ENCODE results near the gene HCN1. TPM values are rescaled to one million over a fixed set of nuclear protein-coding genes. Genes with fewer than 3 reads are reported as not detected.

HCN1 gene
- total RNA-seq: not detected in 3 replicates

DNA sequence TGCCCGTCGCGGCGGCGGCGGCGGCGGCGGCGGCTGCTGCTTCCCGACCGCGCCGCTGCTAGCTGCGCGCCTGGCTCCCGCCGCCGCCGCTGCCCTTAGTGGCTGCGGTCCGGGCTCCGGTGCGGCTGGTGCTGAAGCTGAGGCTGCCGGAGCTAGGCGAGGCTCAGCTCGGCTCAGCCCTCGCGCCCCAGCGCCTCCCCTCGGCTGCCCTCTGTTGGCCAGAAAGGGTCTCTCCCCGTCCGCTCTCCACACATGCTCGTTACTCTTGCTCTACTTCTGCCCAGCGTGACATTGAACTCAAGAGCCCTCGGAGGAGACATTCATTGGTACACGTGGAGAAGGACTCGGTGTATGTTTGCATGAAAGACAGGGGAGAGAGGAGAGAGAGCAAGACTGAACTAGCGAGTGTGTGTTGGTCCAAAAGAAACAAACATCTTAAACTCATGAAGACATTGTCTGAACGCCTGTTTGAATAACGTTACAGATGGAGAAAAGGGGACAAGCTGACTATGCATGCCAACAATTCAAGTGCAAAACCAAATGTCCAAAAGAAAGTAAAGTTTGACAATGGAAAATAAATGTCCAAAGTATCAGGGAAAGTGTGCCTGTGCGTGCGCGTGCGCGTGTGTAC is at the start of gene HCN1:
Gene HCN1, minus strand, starts transcription at position 175 of the 631 bp plus-strand sequence.
- Mint-ChIP-seq H3K9me3 (no peaks in the 10 kb centered on the region), H3K4me3 (peak within 1 kb of the TSS; percentile 61), H3K27me3 (ENCODE audit: low read depth) (peaks cover 71% of the 10 kb centered on the region), H3K27ac (no peak within 1 kb of the TSS), H3K4me1 (peaks cover 6% of the 10 kb centered on the region), H3K36me3 (no peaks in the 10 kb centered on the region)
- TF ChIP-seq, protein P1, sequence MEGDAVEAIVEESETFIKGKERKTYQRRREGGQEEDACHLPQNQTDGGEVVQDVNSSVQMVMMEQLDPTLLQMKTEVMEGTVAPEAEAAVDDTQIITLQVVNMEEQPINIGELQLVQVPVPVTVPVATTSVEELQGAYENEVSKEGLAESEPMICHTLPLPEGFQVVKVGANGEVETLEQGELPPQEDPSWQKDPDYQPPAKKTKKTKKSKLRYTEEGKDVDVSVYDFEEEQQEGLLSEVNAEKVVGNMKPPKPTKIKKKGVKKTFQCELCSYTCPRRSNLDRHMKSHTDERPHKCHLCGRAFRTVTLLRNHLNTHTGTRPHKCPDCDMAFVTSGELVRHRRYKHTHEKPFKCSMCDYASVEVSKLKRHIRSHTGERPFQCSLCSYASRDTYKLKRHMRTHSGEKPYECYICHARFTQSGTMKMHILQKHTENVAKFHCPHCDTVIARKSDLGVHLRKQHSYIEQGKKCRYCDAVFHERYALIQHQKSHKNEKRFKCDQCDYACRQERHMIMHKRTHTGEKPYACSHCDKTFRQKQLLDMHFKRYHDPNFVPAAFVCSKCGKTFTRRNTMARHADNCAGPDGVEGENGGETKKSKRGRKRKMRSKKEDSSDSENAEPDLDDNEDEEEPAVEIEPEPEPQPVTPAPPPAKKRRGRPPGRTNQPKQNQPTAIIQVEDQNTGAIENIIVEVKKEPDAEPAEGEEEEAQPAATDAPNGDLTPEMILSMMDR (IDR thresholded peaks at IDR 0.05; ENCODE audit: unreplicated experiment): peak; percentile 65
- peak; percentile 71 to 92 for DNase-seq (ENCODE audit: low spot score in 2 of 2, unreplicated experiment in 2 of 2)

DNA sequence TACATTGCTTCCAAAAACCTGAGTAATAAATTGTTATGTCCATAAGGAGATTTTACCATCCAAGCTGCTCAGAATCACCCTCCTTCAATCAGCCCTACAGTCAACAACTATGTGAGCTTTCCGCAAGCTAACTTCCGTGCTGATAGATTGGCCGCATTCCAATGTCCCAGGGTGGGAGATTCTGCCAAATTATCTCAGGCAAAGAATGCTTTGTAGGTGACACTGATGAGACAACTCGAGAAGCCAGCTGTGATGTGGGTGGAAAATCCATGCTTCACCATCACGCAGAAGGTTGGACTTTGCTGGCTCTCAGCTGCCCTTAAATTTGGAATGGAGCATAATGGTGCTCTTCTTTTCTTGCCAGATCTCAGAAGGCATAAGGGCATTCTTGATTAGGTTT is 44.9 kb upstream of the HCN1 start:
- Mint-ChIP-seq H3K9me3 (peaks cover 11% of the 10 kb centered on the region), H3K4me1 (no peaks in the 10 kb centered on the region), H3K36me3 (no peaks in the 10 kb centered on the region), H3K27ac (no peak overlapping the region), H3K27me3 (ENCODE audit: low read depth) (no peaks in the 10 kb centered on the region), H3K4me3 (no peak overlapping the region)
- TF ChIP-seq, protein P1 (IDR thresholded peaks at IDR 0.05; ENCODE audit: unreplicated experiment): no peak
- no peak for DNase-seq (ENCODE audit: low spot score in 2 of 2, unreplicated experiment in 2 of 2)

DNA sequence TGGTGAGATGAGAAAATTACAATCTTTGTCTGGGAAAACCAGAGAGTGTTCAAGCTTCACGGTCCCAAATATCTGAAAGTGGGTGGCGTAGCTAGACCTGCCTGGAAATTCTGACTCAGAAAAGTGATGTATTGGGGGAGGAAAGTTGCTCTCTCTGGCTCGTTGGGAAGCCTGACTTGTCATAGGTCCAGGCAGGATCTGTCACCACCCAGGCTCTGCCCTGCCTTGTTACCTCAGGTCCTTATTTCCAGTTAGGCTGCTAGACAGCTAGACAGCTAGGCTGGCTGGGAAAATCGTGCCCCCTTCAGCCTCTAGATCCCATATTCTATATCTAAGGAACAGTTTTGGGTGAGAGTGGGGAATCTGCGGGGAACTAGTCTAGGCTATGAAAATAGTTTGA is 41.0 kb upstream of the HCN1 start:
- Mint-ChIP-seq H3K27me3 (ENCODE audit: low read depth) (no peaks in the 10 kb centered on the region), H3K9me3 (peaks cover 1% of the 10 kb centered on the region), H3K4me3 (no peak overlapping the region), H3K36me3 (no peaks in the 10 kb centered on the region), H3K4me1 (no peaks in the 10 kb centered on the region), H3K27ac (no peak overlapping the region)
- DNase-seq (ENCODE audit: low spot score in 2 of 2, unreplicated experiment in 2 of 2): no peak
- TF ChIP-seq, protein P1 (IDR thresholded peaks at IDR 0.05; ENCODE audit: unreplicated experiment): no peak

DNA sequence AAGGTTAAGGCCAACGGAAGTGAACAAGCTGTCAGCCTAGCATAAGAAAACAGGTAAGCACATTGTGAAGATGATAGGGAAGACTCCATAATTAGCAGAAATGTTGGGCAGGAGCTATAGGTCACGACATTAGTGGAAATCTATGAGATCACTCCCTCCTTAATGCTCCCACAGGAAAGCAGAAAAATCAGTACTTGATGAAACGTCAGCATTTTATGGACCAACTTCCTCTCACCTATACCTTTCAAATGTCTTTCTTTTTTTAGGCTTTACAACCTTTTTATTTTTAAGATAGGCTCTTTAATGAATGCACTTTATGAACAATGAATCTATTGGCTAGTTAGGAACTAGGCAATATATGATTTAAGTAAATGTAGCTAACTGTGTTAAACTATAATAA is 29.4 kb upstream of the HCN1 start:
- TF ChIP-seq, protein P1 (IDR thresholded peaks at IDR 0.05; ENCODE audit: unreplicated experiment): no peak
- H3K27ac Mint-ChIP-seq: no peak overlapping the region
- H3K9me3 Mint-ChIP-seq: no peaks in the 10 kb centered on the region
- no peaks in the 10 kb centered on the region for H3K36me3 Mint-ChIP-seq
- no peak for DNase-seq (ENCODE audit: low spot score in 2 of 2, unreplicated experiment in 2 of 2)
- H3K4me3 Mint-ChIP-seq: no peak overlapping the region
- no peaks in the 10 kb centered on the region for H3K4me1 Mint-ChIP-seq
- H3K27me3 Mint-ChIP-seq (ENCODE audit: low read depth): no peaks in the 10 kb centered on the region

DNA sequence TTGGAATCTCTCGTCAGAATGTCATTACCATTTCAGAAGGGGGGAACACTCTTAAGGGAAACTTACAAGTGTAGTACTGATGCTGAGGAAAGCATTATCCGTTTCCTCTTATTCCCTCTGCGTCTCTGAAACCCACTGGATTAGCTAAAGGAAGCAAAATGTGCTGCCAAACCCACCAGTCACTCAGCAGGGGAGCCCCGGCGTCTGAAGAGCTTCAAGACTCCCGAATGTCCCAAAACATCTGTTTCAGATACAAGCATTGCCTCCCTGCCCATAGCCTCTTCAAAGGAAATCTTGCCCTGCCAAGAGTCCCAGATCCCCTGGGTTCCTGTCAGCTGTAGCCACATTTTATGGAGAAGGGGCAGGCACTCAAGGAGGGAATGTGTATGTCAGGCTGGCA is 1.0 kb upstream of the HCN1 start:
- Mint-ChIP-seq H3K4me3 (no peak overlapping the region), H3K27ac (no peak overlapping the region), H3K9me3 (no peaks in the 10 kb centered on the region), H3K27me3 (ENCODE audit: low read depth) (peaks cover 65% of the 10 kb centered on the region), H3K4me1 (peaks cover 6% of the 10 kb centered on the region), H3K36me3 (no peaks in the 10 kb centered on the region)
- no peak for DNase-seq (ENCODE audit: low spot score in 2 of 2, unreplicated experiment in 2 of 2)
- TF ChIP-seq, protein P1 (IDR thresholded peaks at IDR 0.05; ENCODE audit: unreplicated experiment): no peak

DNA sequence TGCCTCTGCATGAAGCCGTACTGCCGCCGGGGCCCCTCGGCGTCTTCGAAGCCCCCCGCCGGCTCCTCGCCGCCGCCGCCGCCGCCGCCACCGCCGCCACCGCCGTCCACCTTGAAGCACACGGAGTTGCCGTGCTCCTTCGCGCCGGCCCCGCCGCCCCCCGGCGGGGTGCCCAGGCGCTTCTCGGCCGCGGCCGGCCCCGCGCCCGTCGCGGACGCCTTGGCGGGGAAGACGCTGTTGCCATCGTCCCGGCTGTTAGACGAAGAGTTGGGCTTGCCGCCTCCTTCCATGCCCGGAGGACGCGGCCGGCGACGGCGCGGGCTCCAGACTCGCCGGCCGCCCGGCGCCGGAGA is 400 bp downstream of the HCN1 start:
- no peak for DNase-seq (ENCODE audit: low spot score in 2 of 2, unreplicated experiment in 2 of 2)
- peak overlapping the region; percentile 61 for H3K4me3 Mint-ChIP-seq
- no peaks in the 10 kb centered on the region for H3K36me3 Mint-ChIP-seq
- H3K27ac Mint-ChIP-seq: no peak overlapping the region
- TF ChIP-seq, protein P1 (IDR thresholded peaks at IDR 0.05; ENCODE audit: unreplicated experiment): no peak
- peaks cover 73% of the 10 kb centered on the region for H3K27me3 Mint-ChIP-seq (ENCODE audit: low read depth)
- H3K9me3 Mint-ChIP-seq: no peaks in the 10 kb centered on the region
- H3K4me1 Mint-ChIP-seq: peaks cover 6% of the 10 kb centered on the region
